HG02943 (cell line): Measurements from ENCODE around the gene CLRN1.

Source experiments
- ATAC-seq: cut with Tn5 transposase; IDR thresholded peaks from one replicate; pipeline ENCODE4 v1.9.1; 2021; ENCODE audit warnings: mild to moderate bottlenecking, low read depth, moderate library complexity; ENCODE audit not compliant: unreplicated experiment

Gene CLRN1

GRCh38 chr3:150878290-150878689 lies 94.2 kb downstream of the CLRN1 start:
- no peak for ATAC-seq

GRCh38 chr3:150877303-150877702 lies 95.2 kb downstream of the CLRN1 start:
- no peak for ATAC-seq

- no peak for ATAC-seq
Measured at GRCh38 chr3:150876611-150877265, 95.8 kb downstream of the CLRN1 start.
